Measurements from ENCODE around the gene RAPGEF2. TPM values are rescaled to one million over a fixed set of nuclear protein-coding genes. Genes with fewer than 3 reads are reported as not detected.

The RAPGEF2 gene
- total and polyA plus RNA-seq, 9 of the 15 experiments (the other 6 are each of a cell fraction or from before 2014, with no cell fraction given), result 3.1 to 32.6 (median 23.1) TPM

GRCh38 chr4:159283696-159284095, 180.8 kb downstream of the RAPGEF2 start:
- Histone ChIP-seq H3K4me1 (replicated peaks in 1 of 2; ENCODE audit: control insufficient read depth in 2 of 2, insufficient read depth in 2 of 2, low read length in 2 of 2) (no peaks in the 10 kb centered on the region), H3K4me3 (no peak overlapping the region), H3K9me3 (replicated peaks; ENCODE audit: control insufficient read depth, insufficient read depth, low read depth, low read length) (no peaks in the 10 kb centered on the region), H3K9me1 (ENCODE audit: control insufficient read depth, insufficient read depth, low read length) (no peaks in the 10 kb centered on the region), H2AFZ (ENCODE audit: low read depth, low read length) (no peak overlapping the region), H3K27me3 (ENCODE audit: control insufficient read depth in 2 of 2, insufficient read depth in 2 of 2, low read length in 2 of 2) (no peaks in the 10 kb centered on the region), H3K9ac (ENCODE audit: insufficient read depth in 1 of 2, low read depth in 2 of 2, low read length in 2 of 2) (no peak overlapping the region), H3K36me3 (ENCODE audit: control insufficient read depth, insufficient read depth, low read length) (no peaks in the 10 kb centered on the region), H3K79me2 (ENCODE audit: control insufficient read depth, insufficient read depth, low read length) (no peaks in the 10 kb centered on the region), H4K20me1 (replicated peaks; ENCODE audit: control insufficient read depth, insufficient read depth, low read length) (no peaks in the 10 kb centered on the region), H3K4me2 (ENCODE audit: insufficient read depth, low read length) (no peak overlapping the region), H3K27ac (ENCODE audit: extremely low read depth, low read depth, low read length) (no peak overlapping the region)
- ChIA-PET CTCF (ENCODE audit: low intra/inter-chr PET ratio) (no interaction called here), POLR2A (interaction anchor here (0.7 kb wide), 1 partner anchor 334 kb away, joined by 4 read pairs; no protein-coding TSS in a partner anchor)
- no TSS peak for BruUV-seq (replicated peaks)
- FAIRE-seq (no peak), DNase-seq (ENCODE audit: extremely low read depth in 1 of 4, low spot score in 3 of 4) (no peak), ATAC-seq (no peak)
- 100% methylated on average over 1 of the region's 1 CpG for WGBS (ENCODE audit: insufficient coverage, low coverage, missing lambda C conversion rate)
- in situ Hi-C loops (cut with MboI), result no loop called here
- intact Hi-C loops (cut with micrococcal nuclease), result no loop called here
- TF ChIP-seq, protein P1, sequence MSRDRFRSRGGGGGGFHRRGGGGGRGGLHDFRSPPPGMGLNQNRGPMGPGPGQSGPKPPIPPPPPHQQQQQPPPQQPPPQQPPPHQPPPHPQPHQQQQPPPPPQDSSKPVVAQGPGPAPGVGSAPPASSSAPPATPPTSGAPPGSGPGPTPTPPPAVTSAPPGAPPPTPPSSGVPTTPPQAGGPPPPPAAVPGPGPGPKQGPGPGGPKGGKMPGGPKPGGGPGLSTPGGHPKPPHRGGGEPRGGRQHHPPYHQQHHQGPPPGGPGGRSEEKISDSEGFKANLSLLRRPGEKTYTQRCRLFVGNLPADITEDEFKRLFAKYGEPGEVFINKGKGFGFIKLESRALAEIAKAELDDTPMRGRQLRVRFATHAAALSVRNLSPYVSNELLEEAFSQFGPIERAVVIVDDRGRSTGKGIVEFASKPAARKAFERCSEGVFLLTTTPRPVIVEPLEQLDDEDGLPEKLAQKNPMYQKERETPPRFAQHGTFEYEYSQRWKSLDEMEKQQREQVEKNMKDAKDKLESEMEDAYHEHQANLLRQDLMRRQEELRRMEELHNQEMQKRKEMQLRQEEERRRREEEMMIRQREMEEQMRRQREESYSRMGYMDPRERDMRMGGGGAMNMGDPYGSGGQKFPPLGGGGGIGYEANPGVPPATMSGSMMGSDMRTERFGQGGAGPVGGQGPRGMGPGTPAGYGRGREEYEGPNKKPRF (IDR thresholded peaks at IDR 0.05; ENCODE audit: low read depth, low read length), result no peak
- TF ChIP-seq HMGN3 (IDR thresholded peaks at IDR 0.05; ENCODE audit: borderline replicate concordance, extremely low read depth, insufficient read length, low read depth, low read length) (no peak), ZNF586 (CRISPR knock-in tag; conservative IDR thresholded peaks at IDR 0.05) (no peak), SIRT6 (IDR thresholded peaks at IDR 0.05; ENCODE audit: low read depth, low read length) (no peak), HDAC1 (IDR thresholded peaks at IDR 0.05) (no peak), SMARCE1 (IDR thresholded peaks at IDR 0.05) (no peak), EHMT2 (IDR thresholded peaks at IDR 0.05) (no peak), HSF4 (CRISPR knock-in tag; IDR thresholded peaks at IDR 0.05; ENCODE audit: borderline replicate concordance) (no peak), PPARD (CRISPR knock-in tag; IDR thresholded peaks at IDR 0.05) (no peak), CAMTA2 (CRISPR knock-in tag; conservative IDR thresholded peaks at IDR 0.05) (no peak), THRB (CRISPR knock-in tag; conservative IDR thresholded peaks at IDR 0.05) (no peak), SRSF7 (optimal IDR thresholded peaks at IDR 0.05; ENCODE audit: low read depth, low read length) (no peak), ZBTB7A (IDR thresholded peaks at IDR 0.05; ENCODE audit: borderline replicate concordance, control insufficient read depth, low read depth, low read length) (no peak), E2F3 (CRISPR knock-in tag; IDR thresholded peaks at IDR 0.05) (no peak), E2F5 (CRISPR knock-in tag; IDR thresholded peaks at IDR 0.05) (no peak), BDP1 (IDR thresholded peaks at IDR 0.05; ENCODE audit: insufficient read depth, insufficient read length) (no peak), SAP30 (IDR thresholded peaks at IDR 0.05; ENCODE audit: borderline replicate concordance, insufficient read depth, low read depth, low read length, poor library complexity, severe bottlenecking) (no peak)
- TF ChIP-seq, protein P2, sequence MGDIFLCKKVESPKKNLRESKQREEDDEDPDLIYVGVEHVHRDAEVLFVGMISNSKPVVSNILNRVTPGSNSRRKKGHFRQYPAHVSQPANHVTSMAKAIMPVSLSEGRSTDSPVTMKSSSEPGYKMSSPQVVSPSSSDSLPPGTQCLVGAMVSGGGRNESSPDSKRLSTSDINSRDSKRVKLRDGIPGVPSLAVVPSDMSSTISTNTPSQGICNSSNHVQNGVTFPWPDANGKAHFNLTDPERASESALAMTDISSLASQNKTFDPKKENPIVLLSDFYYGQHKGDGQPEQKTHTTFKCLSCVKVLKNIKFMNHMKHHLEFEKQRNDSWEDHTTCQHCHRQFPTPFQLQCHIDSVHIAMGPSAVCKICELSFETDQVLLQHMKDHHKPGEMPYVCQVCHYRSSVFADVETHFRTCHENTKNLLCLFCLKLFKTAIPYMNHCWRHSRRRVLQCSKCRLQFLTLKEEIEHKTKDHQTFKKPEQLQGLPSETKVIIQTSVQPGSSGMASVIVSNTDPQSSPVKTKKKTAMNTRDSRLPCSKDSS (IDR thresholded peaks at IDR 0.05; ENCODE audit: low read depth, partially characterized antibody), result no peak
